C4-2B (cell line): ENCODE data around the gene CRELD1.

Source experiments
- H3K27ac ChIP-seq: fragments of 450-650 bp; 2 replicates; pipeline ENCODE4 v1.5.1; 2017
- CTCF ChIP-seq: fragments of 450-650 bp; conservative IDR thresholded peaks from 2 replicates; pipeline ENCODE4 v1.5.1; 2017; ENCODE audit warnings: mild to moderate bottlenecking
- ZFX ChIP-seq: fragments of 450-650 bp; IDR thresholded peaks from 2 replicates; pipeline ENCODE4 v1.6.1; 2017

The CRELD1 gene

GRCh38 chr3:9901967-9902366, 31.7 kb upstream of the CRELD1 start:
- TF ChIP-seq ZFX (no peak), CTCF (no peak)

GRCh38 chr3:9902372-9903237, 31.0 kb upstream of the CRELD1 start, which contains the start of gene IL17RE:
IL17RE (plus strand) TSS chr3:9902848; CDS start chr3:9902933, 85 bp downstream.
- TF ChIP-seq CTCF, result no peak
- no peak for TF ChIP-seq ZFX
- H3K27ac ChIP-seq, result no peak within 1 kb of the TSS

More at GRCh38 chr3:9901967-9902366, 31.7 kb upstream of the CRELD1 start:
- H3K27ac ChIP-seq, result no peak overlapping the region

GRCh38 chr3:9903238-9903624, 30.4 kb upstream of the CRELD1 start:
- no peak overlapping the region for H3K27ac ChIP-seq
- no peak for TF ChIP-seq ZFX
- TF ChIP-seq CTCF, result no peak

- TF ChIP-seq ZFX (no peak), CTCF (no peak)
- H3K27ac ChIP-seq, result no peak overlapping the region
Observed at GRCh38 chr3:9903904-9904303, 29.7 kb upstream of the CRELD1 start.

GRCh38 chr3:9906480-9906879, 27.2 kb upstream of the CRELD1 start:
- H3K27ac ChIP-seq, result no peak overlapping the region
- TF ChIP-seq CTCF (no peak), ZFX (no peak)

- H3K27ac ChIP-seq, result no peak overlapping the region
- no peak for TF ChIP-seq CTCF
- no peak for TF ChIP-seq ZFX
Observed at GRCh38 chr3:9908286-9908685, 25.3 kb upstream of the CRELD1 start.

- no peak overlapping the region for H3K27ac ChIP-seq
- TF ChIP-seq ZFX (no peak), CTCF (no peak)
Observed at GRCh38 chr3:9909221-9910013, 24.2 kb upstream of the CRELD1 start.
